ENCODE data around the gene CDH12.

The CDH12 gene

GRCh38 chr5:21807953-21808352, 1045.2 kb downstream of the CDH12 start:
- ATAC-seq, result no peak

DNA sequence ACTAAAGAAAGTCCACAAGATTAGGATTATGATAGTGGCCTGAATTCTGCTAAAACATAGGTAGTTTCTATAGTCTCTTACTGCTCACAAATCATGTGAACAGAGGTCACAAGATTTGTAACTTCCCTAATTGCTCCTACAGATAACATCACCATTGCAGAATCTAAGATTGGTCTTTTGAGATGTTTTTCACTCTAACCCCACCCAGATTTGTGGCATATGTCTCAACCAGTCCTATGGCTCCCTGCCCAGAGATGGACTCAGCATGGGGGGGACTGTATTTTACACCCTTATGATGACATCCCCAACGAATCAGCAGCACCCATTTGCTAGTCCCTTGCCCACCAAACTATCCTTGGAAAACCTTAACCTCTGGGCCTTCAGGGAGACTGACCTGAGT, 1046.2 kb downstream of the CDH12 start:
- no peak for ATAC-seq

DNA sequence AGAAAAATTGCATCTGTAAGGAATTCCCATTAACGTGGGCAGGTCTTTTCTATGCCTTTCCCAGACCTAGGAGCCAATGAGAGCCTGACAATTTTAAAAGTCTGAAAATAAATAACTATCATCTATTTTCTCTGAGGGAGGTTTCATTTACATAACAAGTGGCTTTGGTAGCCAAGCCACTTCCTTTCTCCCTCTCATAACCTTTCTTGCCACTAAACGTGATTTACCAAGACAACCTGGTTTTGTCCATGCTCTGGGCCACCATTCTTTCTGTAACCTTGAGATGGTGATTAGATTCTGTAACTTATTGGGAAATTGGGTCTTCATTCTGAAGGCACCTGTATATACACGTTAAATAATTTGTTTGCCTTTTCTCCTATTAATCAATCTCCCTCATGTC, 1046.9 kb downstream of the CDH12 start:
- no peak for ATAC-seq

DNA sequence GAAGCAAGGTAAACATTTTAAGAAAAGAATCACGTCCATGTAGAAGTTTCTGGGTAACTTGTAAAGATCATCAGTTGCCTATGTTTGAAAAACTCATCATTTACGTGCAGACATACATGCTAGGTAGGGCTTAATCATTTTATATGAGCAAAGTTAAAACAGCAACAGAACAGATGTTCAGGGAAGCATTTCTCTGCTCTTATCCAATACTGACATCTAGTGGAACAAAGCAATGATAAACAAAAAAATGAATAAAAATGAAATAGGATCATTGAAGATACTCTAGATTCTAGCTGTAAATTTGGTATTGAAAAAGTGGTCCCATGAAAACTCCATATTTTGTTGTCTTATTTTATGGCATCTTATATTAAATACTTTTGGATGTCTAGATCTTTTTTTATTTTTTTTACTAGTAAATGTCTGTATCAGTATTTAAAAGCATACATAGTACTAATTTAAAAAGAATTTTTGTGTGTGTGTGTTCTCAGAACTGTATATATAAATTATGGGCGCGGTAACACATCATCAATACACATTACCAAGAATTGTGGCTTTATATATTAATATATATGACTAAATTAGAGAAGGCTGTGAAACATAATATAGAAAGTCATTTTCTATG, 1050.2 kb downstream of the CDH12 start:
- no peak for ATAC-seq

DNA sequence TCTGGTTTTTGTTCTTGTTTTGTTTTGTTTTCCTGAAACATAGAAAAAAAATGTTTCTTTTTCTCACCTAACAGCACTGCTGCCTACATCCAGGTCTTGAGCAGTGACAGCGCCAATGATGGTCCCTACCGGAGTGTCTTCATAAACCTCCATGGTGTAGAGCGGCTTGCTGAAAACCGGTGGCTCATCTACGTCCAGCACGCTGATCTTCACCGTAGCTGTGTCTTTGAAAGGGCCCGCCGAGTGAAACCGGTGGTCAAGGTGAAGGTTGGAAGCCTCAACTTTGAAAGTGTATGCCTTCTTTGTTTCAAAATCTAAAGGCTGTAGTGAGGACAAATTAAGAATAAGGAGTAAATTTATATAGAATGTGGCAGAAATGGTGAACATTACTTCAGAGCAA, 1051.0 kb downstream of the CDH12 start:
- no peak for ATAC-seq

- no peak for ATAC-seq
Measured at GRCh38 chr5:21792748-21793147, 1060.4 kb downstream of the CDH12 start.

- ATAC-seq, result no peak
Measured at GRCh38 chr5:21791304-21791703, 1061.8 kb downstream of the CDH12 start.

- no peak for ATAC-seq
Measured at GRCh38 chr5:21784487-21784886, 1068.7 kb downstream of the CDH12 start.

GRCh38 chr5:21783074-21783679, 1070.0 kb downstream of the CDH12 start:
- ATAC-seq, result no peak

- no peak for ATAC-seq
Measured at GRCh38 chr5:21776466-21776865, 1076.7 kb downstream of the CDH12 start.

- no peak for ATAC-seq
Measured at GRCh38 chr5:21774801-21775200, 1078.3 kb downstream of the CDH12 start.

GRCh38 chr5:21774281-21774680, 1078.9 kb downstream of the CDH12 start:
- ATAC-seq, result no peak

GRCh38 chr5:21773456-21773855, 1079.7 kb downstream of the CDH12 start:
- ATAC-seq, result no peak

DNA sequence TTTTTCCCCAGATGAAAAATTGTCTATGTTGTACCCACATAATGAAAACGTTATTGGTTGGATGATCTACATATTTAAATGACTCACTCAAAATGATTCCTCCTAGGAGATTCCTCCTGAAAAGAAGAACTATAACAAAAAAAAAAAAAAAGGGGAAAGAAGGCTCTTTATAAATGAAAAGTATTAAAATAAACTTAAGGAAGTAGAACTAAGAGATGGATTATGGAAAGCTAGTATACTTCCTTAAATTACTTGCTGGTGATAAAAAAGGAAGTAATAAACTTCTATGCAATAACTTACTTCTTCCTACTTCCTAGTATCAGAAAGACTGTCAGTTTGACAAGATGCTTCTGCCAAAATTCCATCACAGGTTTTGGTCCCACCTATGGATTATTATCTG, 1087.7 kb downstream of the CDH12 start:
- no peak for ATAC-seq

DNA sequence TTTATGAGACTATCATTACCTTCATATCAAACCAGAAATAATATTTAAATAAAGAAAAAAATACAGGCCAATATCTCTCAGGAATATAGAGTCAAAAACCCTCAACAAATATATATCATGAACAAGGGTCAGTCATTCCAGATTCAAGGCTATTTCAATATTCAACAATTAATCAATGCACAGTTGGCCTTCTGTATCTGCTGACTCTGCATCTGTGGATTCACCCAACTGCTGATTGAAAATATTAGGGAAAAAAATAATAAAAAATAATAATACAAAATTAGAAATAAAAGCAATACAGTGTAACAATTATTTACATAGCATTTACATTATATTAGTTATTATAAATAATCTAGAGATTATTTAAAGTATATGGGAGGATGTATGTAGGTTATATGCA, 1114.0 kb downstream of the CDH12 start:
- ATAC-seq, result no peak

DNA sequence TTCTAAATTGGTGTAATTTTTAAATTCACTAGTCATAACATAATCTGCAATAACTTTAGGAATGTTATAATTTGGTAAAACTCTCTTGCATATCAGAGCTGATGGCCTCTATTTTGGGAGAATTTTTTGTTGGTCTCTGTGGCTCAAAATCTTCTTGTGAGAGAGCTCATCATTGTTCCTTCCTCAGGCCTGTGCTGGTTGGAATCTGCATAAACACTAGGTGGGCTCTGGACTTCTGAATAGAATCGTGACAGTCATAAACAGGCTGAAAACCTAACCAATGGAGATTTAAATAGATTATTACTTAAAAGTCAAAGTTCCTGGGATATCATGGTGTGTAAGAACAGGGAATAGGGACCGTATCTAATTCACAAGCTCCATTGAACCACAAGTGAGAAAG, 1129.6 kb downstream of the CDH12 start:
- ATAC-seq, result no peak

DNA sequence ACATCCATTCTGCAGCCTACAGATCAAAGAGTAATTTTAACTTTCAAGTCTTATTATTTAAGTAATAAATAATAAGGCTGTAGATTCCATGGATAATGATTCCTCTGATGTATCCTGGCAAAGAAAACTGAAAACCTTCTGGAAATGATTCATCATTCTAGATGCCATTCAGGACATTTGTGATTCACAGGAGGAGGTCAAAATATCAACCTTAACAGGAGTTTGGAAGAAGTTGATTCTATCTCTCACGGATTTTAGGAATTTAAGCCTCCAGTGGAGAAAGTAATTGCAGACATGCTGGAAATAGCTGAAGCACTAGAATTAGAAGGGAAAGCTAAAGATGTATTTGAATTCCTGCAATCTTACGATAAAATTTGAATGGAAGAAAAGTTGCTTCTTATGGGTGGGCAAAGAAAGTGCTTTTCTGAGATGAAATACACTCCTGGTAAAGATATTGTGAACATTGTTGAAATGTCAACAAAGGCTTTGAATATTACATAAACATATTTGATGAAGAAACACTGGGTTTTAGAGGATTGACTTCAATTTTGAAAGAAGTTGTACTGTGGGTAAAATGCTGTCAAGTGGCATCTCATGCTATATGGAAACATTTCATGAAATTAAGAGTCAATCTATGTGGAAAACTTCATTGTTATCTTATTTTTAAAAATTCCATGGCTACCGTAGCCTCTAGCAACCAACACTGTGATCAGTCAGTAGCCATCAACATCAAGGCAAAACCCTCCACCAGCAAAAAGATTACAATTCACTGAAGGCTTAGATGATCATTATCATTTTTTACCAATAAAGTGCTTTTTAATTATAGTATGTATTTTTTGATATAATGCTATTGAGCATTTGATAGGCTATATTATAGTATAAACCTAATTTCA, 1141.0 kb downstream of the CDH12 start:
- ATAC-seq, result no peak

- ATAC-seq, result no peak
Measured at GRCh38 chr5:21709770-21710169, 1143.4 kb downstream of the CDH12 start.

DNA sequence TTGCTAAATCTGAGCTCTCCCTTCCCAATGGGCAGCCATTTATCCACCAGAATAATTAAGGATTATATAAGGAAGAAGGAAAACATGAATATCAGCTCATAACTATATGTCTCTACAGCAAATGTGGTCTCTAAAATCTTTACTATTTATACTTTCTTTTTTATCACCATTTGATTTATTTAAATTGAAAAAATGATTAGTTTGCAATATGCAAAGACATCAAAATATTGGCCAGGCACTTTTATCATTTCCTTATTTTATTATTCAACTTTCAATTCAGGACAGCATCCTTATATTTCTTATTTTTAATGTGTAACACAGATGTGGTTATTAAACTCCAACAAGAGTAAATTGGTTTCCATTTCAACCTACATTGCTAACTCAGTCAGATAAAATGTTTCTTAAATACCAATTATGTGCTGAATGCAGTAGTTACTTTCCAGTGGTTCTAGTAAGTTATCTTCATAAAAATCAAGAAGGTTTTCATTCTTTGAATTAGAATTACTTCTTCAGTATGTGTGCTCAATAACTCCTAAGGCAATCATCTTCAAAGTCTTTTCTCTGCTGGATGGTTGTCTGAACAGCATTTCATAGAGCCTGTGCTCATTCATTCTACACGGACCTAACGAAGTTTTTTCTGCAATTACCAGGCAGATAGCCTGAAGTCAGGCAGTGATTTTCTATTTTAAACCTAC, 1148.0 kb downstream of the CDH12 start:
- ATAC-seq, result no peak

- ATAC-seq, result no peak
Measured at GRCh38 chr5:21701317-21701716, 1151.8 kb downstream of the CDH12 start.
